Glomerular visceral epithelial cell (primary cell): Measurements from ENCODE around the gene LRRC4C.

Source experiments
- DNase-seq: peaks from one replicate; pipeline ENCODE4 v3.0.0-alpha.2; 2016; ENCODE audit errors: extremely low spot score

Gene LRRC4C

DNA sequence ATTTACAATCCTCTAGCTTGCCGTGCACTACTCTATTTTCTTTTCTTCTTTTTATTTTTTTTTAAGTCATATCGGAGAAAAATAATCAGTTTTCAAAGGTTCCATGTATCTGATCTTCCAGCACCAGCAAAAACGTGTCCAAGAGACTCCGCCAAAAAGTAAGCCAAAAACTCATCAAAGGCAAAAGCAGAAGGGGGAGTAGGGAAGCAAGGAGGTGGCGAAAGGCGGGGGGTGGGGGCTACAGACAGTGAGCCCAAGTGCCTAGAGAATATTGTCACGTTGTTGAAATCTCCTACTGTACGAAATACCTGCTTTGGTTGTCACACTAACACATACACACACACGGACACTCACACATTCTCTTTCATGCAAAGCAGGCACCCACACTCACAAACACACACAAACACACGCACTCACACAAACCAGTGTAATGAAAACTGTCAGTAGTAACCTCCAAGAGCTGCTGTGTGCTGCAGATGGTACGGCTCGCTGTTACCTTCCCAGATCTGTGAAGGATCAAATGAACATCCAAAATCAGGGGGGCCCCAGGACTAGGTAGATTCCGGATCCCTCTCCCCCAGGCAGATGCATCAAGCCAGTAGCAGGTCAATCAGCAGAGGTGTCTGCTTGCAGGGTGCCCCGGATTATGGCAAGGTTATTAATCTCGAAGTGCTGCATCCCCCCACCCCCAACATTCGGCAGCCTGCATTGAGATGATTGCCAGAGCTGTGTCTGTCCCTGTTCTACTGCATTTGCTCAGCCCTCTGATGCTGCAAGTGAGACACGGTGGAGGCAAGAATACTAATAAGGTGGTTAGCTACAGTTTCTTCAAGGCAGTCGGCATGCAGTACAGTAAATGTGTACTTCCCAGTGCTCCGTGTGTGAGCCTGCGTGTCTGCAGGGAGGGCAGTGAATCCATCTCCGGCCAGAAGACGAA is at the start of gene LRRC4C:
LRRC4C (minus strand) TSS at position 188 of the 937 bp plus-strand sequence.
- peak; percentile 2 for DNase-seq

DNA sequence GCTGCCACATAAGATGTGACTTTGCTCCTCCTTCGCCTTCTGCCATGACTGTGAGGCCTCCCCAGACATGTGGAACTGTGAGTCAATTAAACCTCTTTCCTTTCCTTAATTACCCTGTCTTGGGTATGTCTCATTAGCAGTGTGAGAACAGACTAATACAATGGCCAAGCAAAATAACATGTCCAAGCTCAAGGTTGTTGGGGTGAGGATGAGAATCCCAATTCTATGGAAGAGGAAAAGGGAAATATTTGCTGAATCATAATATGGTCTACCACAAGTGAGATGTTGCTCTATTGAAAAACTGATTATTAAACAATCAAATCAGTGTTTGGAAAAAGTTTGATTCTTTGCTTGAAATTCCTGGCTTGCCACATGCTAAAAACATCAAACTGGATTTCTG is 48.7 kb upstream of the LRRC4C start:
- DNase-seq = no peak

DNA sequence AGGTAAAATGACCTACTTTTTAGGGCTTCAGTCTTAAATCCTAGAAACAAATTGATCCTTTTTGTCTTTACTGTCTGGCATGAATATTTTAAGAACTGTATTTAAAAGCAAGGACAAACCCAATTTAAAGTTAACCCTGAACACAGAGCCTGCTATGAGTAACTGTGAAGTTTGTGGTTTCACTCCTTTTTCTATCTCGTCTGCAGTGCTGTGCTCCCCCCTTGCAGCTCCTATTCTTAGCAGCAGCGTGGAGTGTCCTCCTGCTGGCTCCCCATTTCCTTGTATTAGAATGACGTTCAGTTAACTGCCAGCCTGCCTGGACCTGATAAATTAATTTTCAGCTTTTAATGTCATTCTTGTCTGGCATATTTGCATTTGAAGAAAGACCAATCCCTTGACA is 40.0 kb upstream of the LRRC4C start:
- no peak for DNase-seq

DNA sequence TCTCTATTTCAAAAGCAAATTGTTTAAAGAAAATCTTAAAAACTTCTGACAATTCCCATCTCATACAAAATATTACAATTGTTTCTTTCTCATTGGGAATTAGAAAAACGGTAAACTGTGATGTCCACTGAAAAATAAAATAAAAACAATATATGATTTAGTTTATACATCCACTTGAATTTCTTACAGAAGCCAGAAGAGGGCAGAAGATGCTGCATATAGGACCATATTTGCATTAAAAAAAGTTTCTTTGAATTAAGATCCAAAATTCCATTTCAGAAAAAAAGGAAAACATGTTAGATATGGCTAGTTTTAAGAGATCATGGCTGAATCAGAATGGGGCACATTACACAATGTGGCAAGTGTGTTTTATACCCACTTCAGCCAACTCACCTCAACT is 39.3 kb upstream of the LRRC4C start:
- DNase-seq = no peak

DNA sequence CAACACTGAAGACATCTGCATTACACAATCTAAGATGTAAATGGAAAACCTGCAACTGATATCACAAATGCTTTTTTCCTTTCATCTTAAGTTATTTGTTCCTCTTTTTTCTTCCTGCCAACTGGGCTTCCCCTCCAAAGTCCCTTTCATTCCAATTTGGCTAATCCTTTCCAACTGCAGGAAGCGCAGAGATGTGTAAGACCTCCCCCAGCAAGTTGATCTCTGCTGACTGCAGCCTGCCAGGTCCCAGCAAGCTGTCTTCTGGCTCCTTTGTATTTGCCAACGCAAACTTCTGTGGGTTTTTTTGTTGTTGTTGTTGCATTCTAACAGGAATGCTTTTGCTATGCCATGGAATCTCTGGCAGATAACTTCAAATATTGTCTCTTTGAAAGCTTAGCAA is 38.5 kb upstream of the LRRC4C start:
- no peak for DNase-seq

DNA sequence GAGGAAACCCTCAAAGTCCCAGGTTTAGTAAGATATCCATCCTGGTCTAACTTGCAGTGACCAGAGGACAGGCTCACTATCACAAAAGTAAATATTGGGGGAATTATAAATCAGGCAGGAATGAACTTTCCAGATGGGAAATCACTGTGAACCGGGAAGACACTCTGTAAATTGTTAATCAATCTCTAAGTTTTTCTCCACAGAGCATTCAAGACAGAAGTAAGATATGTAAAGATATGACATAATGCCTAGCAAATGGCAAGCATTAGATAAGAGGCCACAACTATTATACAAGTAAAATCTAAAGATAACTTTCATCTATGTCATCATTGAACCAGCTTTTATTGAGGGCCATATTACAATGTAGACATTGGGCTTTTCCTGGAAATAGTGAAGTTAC is 35.3 kb upstream of the LRRC4C start:
- no peak for DNase-seq

DNA sequence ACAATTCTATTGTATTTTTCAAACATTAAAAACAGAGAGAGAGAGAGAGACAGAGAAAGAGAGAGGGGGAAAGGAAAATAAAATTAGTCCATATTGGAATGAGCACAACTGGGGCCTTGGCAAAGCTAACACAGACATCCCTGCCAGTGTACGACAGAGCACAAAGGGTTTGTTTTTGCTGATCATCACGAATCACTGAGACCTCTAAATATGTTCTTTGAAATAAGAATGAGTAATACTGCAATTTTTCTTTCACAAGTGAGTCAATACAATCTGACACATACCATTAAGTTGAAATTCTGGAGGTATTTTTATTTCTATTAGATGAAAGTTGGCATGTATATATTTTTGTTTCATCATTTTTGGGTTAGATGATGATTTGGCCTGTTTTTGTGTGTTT is 27.0 kb upstream of the LRRC4C start:
- DNase-seq = no peak

DNA sequence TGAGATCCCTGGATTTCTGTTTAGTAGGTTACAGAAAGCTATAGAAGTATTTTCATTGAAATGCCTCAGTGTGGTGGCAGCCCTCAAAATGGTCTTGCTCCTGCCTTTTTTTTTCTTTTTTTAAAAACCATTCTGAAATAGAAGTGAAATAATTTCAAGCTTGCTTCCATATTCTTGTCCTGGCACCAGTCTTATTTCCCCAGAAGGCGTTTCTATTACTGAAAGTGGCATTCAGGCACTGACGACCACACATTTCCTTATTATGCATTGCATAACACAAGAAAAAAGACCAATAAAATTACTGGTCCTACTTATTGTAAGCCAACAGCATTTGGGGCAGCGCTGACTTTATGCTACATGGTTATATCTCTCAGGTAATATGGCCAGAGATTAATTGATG is 24.5 kb upstream of the LRRC4C start:
- DNase-seq = no peak

DNA sequence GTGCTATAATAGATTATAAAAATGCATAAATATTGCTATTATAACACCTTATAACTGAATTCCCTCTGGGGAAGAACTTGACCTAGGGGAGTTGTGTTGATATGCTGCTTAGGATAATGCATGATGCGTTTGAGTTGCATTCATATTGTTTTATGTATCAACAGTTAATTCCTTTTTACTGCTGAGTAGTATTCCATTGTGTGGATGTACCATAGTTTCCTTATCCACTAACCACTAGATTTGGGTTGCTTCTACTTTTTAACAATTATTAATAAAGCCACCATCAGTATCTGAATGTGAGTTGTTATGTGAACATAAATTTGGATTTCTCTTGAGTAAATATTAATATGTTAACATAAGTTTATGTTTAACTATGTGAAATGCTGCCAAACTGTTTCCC is 19.7 kb upstream of the LRRC4C start:
- DNase-seq = no peak

DNA sequence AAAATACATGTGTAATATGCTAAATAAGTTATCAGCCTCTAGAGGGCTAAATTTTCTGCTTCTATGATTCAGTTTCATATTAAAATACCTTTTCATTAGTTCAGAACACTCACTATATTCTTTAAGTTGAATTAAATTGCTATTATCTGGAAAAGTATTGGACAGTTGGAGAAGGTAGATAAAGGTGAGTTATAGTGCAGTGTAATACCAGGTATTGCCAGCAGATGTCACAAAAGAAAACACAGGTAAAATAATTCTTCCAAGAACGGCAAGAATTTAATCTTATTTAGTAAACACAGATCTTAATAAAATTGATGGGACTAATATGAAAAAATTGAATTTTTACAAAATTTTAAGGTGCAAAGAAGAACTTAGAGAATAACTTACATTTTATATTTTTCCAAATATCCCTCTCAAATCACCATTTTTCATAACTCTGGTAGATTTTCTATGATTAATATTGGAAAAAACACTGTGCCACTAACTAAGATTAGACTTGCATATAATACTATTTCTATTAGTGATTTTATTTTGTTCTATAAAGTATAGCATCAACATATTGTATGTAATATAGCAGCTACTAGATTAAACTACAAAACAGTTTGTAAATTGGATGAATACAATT is 1.7 kb upstream of the LRRC4C start:
- no peak for DNase-seq

DNA sequence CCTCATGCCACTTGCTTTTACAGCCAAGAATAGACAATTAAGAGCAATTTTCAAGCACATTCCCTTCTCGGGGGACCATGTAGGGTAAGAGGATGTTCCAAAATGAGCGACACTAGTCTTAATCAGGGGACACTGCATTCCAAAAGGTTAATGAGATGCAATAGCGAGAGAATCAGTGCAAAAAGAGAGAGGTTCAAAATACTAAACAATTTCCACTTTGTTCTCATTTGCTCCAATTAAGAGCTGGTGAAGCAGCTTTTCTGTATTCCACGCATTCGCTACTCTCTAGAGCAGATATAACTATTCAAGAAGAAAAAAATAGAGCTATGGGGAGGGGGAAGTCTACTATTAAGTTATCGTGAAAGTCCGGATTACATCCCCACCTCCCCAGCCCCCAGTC is 811 bp downstream of the LRRC4C start:
- DNase-seq = no peak

DNA sequence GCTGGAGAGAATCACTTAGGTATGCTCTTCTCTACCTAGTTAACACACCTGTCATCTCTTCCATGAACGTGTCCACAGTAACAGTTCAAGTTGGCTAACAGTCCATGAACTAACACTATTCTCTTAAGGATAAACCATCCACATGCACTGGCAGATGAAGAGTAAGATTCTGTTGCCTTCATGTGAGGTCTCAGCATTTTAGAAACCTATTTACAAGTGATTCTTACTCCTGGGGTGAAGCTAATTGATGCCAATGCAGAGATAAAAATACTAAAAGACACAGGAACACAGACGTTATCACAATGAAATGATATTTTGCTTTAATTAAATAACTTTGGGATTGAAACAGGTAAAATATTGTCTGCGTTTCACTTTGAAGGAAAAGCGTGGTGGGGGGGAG is 1.3 kb downstream of the LRRC4C start:
- no peak for DNase-seq

DNA sequence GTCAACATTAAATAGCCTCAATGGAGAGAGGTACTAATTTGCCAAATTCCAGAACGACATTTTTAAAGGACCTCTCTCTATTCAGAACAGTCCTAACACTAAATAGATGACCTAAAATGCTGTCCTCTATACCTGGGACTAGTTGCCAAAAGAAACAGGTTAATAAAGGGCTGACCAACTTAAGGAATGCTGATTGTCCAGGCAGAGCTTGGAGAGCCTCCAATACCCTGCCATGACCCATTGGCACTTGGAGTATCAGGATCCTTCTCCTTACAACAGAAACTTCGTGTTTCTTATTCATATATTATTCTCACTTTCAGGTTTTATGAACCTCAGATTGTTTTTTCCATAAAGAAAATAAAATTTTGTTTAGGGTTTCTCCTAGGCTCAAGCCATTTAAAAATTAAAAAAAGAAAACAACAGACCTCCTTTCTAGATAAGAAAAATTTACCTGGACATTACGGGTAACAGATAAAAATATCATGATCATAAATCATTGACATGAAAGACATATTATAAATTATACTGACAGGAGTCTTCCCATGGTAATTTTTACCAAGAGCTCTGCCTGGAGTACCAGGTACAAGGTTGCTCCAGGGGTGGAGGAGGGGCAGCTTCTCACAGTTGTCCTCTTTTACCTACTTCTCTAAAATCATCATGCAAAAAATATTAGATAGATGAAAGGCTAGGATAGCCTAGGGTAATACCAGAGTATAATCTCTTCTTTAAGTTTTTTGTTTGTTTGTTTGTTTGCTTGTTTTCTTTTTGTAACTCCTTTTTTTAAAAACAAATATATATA is 2.0 kb downstream of the LRRC4C start:
- no peak for DNase-seq

DNA sequence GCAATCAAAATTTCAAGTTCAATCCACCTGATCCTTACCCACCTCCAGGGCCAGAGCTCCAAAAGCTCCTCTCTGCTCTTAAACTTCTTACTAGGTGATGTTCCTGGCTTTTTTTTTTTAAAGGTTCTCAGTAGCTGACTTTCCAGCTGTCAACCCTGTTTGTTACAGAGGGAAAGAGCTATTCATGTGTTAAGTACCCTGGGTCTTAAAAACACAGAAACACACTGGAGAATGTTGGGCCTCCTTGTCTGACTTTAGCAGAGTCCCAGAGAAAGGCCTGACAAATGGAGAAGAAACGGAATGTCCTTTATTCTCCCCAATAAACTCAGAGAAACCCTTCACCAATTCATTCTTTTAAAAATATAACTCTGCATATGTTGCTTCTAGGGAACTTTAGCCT is 3.2 kb downstream of the LRRC4C start:
- no peak for DNase-seq

DNA sequence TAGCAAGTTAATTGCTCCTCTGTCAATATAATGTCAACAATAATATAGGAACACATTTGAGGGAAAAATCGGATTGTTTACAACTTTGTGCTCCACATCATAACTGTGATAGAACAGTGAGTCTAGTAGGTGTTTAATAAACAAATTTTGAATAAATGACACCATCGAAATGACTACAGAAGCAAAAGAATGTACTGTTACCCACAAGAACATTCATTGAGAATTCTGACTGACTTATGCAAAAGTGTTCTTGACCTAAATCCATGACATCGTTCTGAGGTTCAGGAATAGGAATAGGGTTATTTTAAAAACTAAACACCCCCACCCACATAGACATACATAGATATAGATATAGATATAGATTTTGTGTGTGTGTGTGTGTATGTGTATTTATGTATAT is 8.4 kb downstream of the LRRC4C start:
- DNase-seq = no peak

DNA sequence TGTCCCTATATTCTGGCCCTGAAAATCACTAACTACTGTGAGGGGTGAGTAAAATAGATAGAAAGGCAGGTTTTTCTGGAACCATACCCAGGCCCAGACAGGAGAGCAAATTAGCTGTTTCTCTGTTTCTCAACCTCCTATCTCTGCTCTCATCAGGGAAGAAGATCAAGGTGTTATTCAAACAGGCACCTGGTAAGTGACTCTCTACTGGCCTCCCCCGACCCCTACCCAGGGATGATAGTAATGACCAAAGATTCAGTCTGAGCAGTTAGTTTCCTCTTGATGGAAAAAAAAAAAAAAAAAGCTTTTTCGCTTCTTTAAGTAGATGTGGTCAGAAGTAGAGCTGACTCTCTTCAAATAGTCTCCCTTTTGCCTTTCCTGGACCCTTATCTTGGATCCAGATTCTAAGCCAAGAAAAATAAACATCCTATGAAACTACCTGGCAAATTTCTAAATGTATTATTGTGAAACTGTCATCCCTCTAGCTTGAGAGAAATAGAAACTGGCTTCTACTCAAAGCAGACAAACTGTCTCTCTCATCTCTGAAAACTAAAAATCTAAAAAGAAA is 9.9 kb downstream of the LRRC4C start:
- DNase-seq = no peak

DNA sequence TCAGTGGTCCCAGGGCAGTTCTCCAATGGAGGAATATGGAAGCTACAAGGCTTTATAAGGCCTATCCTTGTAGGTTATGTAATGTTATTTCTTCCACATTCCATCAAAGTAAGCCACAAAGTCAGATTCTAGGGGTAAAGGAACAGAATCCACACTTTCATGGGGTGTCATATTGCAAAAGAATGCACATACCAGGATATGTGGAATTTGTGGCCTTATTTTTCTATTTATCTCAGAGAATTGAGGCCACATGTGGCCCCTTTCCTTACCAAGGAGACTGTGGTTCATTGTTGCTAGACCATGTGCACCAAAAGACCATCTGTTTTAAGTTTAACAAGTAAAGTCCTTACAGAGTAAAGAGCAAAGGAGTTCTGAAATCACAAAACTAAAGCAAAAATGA is 12.9 kb downstream of the LRRC4C start:
- DNase-seq = no peak

DNA sequence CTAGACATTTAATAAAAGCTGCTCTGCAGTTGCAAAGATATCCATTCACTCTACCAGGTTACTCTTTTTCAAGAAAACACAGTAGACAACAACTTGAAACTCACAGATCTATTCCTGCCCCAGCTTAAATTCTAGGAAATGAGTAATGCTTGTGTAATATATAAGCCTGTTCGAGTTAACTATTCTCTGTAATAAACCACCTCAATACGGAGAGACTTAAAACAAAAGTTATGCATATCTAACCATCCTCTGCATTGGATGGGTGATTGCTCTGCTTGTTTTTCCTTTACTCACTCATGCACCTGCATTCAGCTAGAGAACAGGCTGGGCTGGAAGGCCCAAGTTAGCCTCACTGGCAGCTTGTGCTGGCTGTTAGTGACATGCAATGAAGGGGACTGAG is 13.3 kb downstream of the LRRC4C start:
- peak; percentile 37 for DNase-seq

DNA sequence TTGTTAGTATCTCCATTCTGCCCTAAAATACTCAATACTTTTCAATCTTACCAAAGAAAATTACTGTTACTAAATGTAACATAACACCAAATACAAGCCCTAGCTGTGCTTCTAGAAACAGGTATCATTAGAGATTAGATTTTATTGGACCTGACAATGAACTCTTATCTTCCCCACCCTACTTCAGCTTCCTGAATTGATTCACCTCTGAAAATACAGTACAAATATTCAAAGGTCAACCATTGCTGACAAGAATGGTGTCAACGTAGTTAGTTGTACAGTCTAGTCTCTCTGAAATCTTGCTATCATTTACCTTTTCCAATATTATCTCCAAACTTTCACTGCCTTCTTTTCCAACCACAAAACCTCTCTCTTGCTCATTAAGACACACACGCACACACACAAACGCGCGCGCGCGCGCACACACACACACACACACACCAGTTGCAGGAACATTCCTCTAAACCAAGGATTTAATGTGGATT is 22.4 kb downstream of the LRRC4C start:
- no peak for DNase-seq

DNA sequence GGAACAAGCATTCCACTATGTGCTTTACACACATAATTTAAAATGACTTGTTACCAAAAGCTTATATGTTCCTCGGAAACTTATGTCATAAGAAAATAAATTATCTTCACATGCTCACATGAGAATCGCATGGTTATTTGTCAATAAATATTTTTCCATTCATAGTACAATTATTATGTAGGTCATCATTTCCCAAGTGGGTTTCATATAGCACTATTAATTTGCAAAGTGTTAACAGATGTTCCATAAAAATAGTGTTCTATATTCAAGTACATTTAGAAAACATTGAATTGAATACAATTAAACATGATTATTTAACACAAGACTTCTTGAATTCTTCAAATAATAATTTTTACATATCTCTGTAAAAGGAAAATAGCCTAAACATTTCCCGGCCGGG is 23.9 kb downstream of the LRRC4C start:
- no peak for DNase-seq

DNA sequence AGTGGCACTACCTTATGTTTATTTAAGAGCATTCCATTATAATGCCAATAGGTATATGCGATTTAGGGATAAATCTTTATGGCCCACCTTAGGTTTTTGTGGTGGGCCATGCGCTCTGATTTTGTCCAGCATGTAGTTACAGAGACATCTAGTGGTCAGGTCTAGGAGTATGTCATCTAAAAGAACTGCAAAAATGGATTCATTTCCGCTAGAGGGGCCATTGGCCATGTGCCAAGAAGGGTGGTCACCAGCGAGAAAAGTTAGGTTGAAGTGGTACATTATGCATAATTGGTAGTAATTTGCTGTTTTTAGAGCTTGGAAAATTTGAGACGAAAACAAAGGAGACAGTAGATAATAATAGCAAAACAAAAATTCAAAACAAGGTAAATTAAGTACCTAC is 27.7 kb downstream of the LRRC4C start:
- peak; percentile 7 for DNase-seq

DNA sequence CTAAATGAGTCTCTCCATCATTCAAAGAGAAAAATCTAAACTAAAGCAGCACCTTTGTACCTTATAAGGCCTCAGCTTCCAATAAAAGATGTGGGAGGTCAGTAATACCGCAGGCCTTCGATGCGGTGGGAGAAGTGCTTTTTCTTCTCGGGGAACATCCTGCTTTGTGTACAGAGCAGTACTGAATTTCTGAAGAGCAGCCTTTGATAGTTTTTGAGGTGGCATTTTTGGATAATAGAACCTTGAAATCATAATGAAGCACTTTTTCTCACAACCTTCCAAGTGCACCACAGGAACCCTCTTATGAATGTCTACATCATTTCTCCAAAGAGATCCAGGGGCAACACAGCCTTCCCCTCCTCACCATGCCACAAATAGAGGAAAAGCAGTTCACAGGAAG is 39.6 kb downstream of the LRRC4C start:
- no peak for DNase-seq
